Nephron progenitor cell (in vitro differentiated cells): ENCODE results near the gene SMIM7.

ENCODE experiments used
- DNase-seq: peaks from one replicate; pipeline ENCODE4 v3.0.0; 2021
- H3K27ac Mint-ChIP-seq: 2 replicates; pipeline ENCODE4 v1.8.0; 2021; ENCODE audit warnings: mild to moderate bottlenecking, moderate library complexity, mixed read lengths
- H3K27me3 Mint-ChIP-seq: 2 replicates; pipeline ENCODE4 v1.8.0; 2021; ENCODE audit warnings: mild to moderate bottlenecking, low read depth, mixed read lengths; ENCODE audit not compliant: poor library complexity
- H3K36me3 Mint-ChIP-seq: 2 replicates; pipeline ENCODE4 v1.8.0; 2021; ENCODE audit warnings: low read depth, mixed read lengths
- H3K4me1 Mint-ChIP-seq: 2 replicates; pipeline ENCODE4 v1.8.0; 2021; ENCODE audit warnings: mixed read lengths
- H3K4me3 Mint-ChIP-seq: 2 replicates; pipeline ENCODE4 v1.8.0; 2021; ENCODE audit warnings: mild to moderate bottlenecking, moderate library complexity, mixed read lengths
- H3K9me3 Mint-ChIP-seq: 2 replicates; pipeline ENCODE4 v1.8.0; 2021; ENCODE audit warnings: mild to moderate bottlenecking, moderate library complexity, mixed read lengths
- TF ChIP-seq, protein P1 (sequence below): fragments of 200-600 bp; sonication (generic); IDR thresholded peaks from 2 replicates; pipeline ENCODE4 v1.5.0; 2021; ENCODE audit warnings: antibody characterized with exemption

Gene SMIM7

DNA sequence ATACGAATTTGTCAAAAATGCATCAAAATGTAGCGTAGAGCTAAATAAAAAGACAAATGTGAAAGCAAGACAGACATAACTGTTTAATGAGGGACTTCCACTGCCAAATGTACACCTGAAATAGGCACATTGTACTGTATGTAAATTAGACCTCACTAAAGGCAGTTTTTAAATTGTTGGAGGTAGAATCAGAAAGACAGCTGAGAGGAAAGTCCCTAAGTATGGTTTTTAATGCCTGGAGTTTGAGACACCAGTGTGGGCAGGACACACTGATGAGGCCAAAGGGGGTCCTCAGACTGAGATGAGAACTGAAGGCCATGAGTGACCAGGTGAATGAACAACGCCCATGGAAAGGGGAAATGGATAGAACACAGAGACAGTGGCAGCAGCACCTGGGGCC, 54.8 kb downstream of the SMIM7 start:
- Mint-ChIP-seq H3K27ac (peak overlapping the region; percentile 89), H3K4me3 (no peak overlapping the region), H3K36me3 (no peaks in the 10 kb centered on the region), H3K4me1 (peaks cover 41% of the 10 kb centered on the region), H3K27me3 (peaks cover 2% of the 10 kb centered on the region), H3K9me3 (no peaks in the 10 kb centered on the region)
- TF ChIP-seq, protein P1, sequence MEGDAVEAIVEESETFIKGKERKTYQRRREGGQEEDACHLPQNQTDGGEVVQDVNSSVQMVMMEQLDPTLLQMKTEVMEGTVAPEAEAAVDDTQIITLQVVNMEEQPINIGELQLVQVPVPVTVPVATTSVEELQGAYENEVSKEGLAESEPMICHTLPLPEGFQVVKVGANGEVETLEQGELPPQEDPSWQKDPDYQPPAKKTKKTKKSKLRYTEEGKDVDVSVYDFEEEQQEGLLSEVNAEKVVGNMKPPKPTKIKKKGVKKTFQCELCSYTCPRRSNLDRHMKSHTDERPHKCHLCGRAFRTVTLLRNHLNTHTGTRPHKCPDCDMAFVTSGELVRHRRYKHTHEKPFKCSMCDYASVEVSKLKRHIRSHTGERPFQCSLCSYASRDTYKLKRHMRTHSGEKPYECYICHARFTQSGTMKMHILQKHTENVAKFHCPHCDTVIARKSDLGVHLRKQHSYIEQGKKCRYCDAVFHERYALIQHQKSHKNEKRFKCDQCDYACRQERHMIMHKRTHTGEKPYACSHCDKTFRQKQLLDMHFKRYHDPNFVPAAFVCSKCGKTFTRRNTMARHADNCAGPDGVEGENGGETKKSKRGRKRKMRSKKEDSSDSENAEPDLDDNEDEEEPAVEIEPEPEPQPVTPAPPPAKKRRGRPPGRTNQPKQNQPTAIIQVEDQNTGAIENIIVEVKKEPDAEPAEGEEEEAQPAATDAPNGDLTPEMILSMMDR: no peak
- no peak for DNase-seq

DNA sequence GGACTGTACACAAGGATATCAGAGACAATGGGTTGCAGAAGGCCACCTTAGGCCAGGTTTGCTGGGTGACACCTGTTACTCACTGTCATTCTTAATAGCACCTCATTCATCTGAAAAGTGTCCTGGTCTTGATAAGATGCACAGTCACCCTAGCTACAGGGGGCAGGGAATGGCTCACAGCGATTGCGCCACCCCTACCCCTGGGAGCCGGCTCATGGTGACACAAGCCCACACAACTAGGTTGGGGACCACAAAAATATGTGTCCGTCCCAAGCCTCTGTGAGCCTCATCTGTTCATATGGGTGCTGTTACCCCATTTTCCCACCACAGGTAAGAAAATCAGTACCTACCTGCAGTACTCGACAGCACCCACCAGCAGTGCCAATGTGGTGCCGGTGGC, 55.3 kb downstream of the SMIM7 start:
- TF ChIP-seq, protein P1: no peak
- Mint-ChIP-seq H3K27ac (no peak overlapping the region), H3K4me1 (peaks cover 43% of the 10 kb centered on the region), H3K9me3 (no peaks in the 10 kb centered on the region), H3K4me3 (no peak overlapping the region), H3K36me3 (no peaks in the 10 kb centered on the region), H3K27me3 (peaks cover 2% of the 10 kb centered on the region)
- DNase-seq: no peak

GRCh38 chr19:16603090-16603489, 56.9 kb downstream of the SMIM7 start:
- Mint-ChIP-seq H3K4me3 (no peak overlapping the region), H3K4me1 (peaks cover 44% of the 10 kb centered on the region), H3K36me3 (no peaks in the 10 kb centered on the region), H3K27ac (no peak overlapping the region), H3K9me3 (no peaks in the 10 kb centered on the region), H3K27me3 (peaks cover 2% of the 10 kb centered on the region)
- TF ChIP-seq, protein P1: no peak
- no peak for DNase-seq

DNA sequence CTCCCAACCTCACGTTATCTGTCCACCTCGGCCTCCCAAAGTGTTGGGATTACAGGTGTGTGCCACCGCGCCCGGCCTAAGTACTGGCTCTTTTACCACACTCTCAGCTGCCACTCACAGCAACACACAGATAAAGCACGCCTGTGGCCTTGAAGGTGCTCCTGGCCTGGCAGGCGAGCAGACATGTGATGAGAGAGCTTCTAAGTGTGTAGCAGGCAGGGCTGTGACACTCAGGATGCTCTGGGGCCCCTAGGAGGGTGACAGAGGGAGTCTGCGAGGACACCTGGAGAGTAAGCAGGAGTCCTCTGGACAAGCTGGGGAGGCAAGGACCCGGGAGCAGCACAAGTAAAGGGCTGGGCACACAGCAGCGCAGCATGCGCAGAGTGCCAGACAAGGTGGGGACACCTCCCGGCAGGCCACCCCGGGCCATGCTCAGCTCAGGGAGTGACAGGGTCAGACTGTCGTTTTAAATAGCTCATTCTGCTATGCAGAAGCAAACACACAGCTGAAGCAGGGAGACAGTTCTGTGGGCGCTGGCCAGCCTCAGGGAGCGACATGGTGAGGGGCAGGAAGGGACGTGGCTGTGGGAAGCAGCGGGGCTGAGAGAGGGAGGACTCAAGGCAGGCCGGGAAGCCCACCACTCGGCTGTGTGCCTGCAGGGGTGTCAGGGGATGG, 58.4 kb downstream of the SMIM7 start:
- Mint-ChIP-seq H3K27me3 (peaks cover 2% of the 10 kb centered on the region), H3K9me3 (no peaks in the 10 kb centered on the region), H3K27ac (no peak overlapping the region), H3K4me3 (no peak overlapping the region), H3K36me3 (no peaks in the 10 kb centered on the region), H3K4me1 (peaks cover 41% of the 10 kb centered on the region)
- no peak for DNase-seq
- TF ChIP-seq, protein P1: no peak

DNA sequence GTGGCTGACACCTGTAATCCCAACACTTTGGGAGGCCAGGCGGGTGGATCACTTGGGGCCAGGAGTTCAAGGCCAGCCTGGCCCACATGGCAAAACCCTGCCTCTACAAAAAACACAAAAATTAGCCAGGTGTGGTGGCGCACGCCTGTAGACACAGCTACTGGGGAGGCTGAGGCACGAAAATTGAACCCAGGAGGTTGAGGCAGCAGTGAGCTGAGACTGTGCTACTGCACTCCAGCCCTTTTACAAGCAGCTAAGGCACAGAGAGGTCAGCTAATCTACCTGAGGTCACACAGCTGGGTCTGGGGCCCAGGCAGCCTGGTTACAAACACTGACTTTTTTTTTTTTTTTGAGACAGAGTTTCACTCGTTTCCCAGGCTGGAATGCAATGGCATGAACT, 59.1 kb downstream of the SMIM7 start:
- peaks cover 41% of the 10 kb centered on the region for H3K4me1 Mint-ChIP-seq
- peaks cover 5% of the 10 kb centered on the region for H3K27me3 Mint-ChIP-seq
- H3K36me3 Mint-ChIP-seq: no peaks in the 10 kb centered on the region
- H3K27ac Mint-ChIP-seq: peak overlapping the region; percentile 87
- DNase-seq: no peak
- no peaks in the 10 kb centered on the region for H3K9me3 Mint-ChIP-seq
- TF ChIP-seq, protein P1: no peak
- no peak overlapping the region for H3K4me3 Mint-ChIP-seq

DNA sequence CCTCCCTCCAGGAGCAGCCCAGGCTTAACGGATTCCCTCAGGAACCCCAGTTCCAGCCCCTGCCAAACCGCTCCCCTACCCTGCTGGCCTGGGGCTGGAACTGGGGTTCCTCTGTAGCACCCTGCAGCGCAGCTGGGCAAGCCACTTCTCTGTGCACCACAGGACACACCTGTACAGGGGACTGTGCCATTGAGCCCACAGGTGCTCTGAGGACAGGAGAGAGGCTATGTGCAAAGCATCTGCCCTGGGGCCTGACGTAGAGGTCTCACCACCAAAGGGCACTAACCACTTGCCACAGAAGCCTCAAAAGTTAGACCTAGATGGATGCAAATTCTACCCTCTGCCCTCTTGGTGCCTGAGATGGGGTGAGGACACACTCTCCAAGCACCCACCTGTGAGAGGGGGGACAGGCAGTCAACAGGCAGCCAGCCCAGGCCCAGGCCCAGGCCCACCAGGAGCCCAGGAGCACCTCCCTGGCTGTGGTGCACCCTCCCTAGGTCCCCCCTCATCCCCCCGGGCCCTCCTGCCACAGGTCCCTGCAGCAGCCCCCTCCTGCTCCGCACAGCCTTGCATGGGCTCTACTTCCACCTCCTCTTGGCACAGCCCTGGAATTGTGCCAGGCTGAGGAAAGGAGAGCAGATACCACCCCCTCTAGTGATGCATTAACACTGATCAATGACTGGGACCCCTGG, 60.1 kb downstream of the SMIM7 start:
- no peaks in the 10 kb centered on the region for H3K9me3 Mint-ChIP-seq
- DNase-seq: no peak
- peaks cover 8% of the 10 kb centered on the region for H3K27me3 Mint-ChIP-seq
- no peak overlapping the region for H3K27ac Mint-ChIP-seq
- no peaks in the 10 kb centered on the region for H3K36me3 Mint-ChIP-seq
- peaks cover 37% of the 10 kb centered on the region for H3K4me1 Mint-ChIP-seq
- TF ChIP-seq, protein P1: no peak
- H3K4me3 Mint-ChIP-seq: no peak overlapping the region
